Mesothelial cell of epicardium (in vitro differentiated cells): Measurements from ENCODE around the gene DBH. TPM values are rescaled to one million over a fixed set of nuclear protein-coding genes. Genes with fewer than 3 reads are reported as not detected.
A peak's percentile ranks its signal among the peaks of the same experiment; 100 is the strongest.

ENCODE experiments used
- DNase-seq, 2 experiments: peaks; one replicate each; pipeline ENCODE4 v3.0.0; 2021; ENCODE audit warnings: low spot score in 2 of 2; ENCODE audit not compliant: unreplicated experiment in 2 of 2
- H3K27ac Mint-ChIP-seq: 2 replicates; pipeline ENCODE4 v1.8.0; 2021; ENCODE audit warnings: mixed read lengths
- H3K27me3 Mint-ChIP-seq: 2 replicates; pipeline ENCODE4 v1.8.0; 2021; ENCODE audit warnings: low read depth, mixed read lengths
- H3K36me3 Mint-ChIP-seq: 2 replicates; pipeline ENCODE4 v1.8.0; 2021; ENCODE audit warnings: mixed read lengths
- H3K4me1 Mint-ChIP-seq: 2 replicates; pipeline ENCODE4 v1.8.0; 2021; ENCODE audit warnings: mixed read lengths
- H3K4me3 Mint-ChIP-seq: 2 replicates; pipeline ENCODE4 v1.8.0; 2021; ENCODE audit warnings: mild to moderate bottlenecking, moderate library complexity, mixed read lengths
- H3K9me3 Mint-ChIP-seq: 2 replicates; pipeline ENCODE4 v1.8.0; 2021; ENCODE audit warnings: mixed read lengths
- total RNA-seq: library from RNA; stranded (reverse); gene quantifications from 3 replicates; pipeline ENCODE4 v1.2.1, GENCODE V29; 2021
- TF ChIP-seq, protein P1 (sequence below): fragments of 200-600 bp; sonication (generic); IDR thresholded peaks from one replicate; pipeline ENCODE4 v1.5.0; 2021; ENCODE audit warnings: antibody characterized with exemption; ENCODE audit not compliant: unreplicated experiment

Gene DBH
- total RNA-seq, 1 donor from 2014 or later = not detected

GRCh38 chr9:133707763-133708245 lies 71.6 kb downstream of the DBH start:
- TF ChIP-seq, protein P1, sequence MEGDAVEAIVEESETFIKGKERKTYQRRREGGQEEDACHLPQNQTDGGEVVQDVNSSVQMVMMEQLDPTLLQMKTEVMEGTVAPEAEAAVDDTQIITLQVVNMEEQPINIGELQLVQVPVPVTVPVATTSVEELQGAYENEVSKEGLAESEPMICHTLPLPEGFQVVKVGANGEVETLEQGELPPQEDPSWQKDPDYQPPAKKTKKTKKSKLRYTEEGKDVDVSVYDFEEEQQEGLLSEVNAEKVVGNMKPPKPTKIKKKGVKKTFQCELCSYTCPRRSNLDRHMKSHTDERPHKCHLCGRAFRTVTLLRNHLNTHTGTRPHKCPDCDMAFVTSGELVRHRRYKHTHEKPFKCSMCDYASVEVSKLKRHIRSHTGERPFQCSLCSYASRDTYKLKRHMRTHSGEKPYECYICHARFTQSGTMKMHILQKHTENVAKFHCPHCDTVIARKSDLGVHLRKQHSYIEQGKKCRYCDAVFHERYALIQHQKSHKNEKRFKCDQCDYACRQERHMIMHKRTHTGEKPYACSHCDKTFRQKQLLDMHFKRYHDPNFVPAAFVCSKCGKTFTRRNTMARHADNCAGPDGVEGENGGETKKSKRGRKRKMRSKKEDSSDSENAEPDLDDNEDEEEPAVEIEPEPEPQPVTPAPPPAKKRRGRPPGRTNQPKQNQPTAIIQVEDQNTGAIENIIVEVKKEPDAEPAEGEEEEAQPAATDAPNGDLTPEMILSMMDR = no peak
- Mint-ChIP-seq H3K4me3 (no peak overlapping the region), H3K9me3 (no peaks in the 10 kb centered on the region), H3K4me1 (peaks cover 27% of the 10 kb centered on the region), H3K27me3 (no peaks in the 10 kb centered on the region), H3K36me3 (no peaks in the 10 kb centered on the region), H3K27ac (no peak overlapping the region)
- DNase-seq = peak in 1 of 2 experiments; percentile 12

DNA sequence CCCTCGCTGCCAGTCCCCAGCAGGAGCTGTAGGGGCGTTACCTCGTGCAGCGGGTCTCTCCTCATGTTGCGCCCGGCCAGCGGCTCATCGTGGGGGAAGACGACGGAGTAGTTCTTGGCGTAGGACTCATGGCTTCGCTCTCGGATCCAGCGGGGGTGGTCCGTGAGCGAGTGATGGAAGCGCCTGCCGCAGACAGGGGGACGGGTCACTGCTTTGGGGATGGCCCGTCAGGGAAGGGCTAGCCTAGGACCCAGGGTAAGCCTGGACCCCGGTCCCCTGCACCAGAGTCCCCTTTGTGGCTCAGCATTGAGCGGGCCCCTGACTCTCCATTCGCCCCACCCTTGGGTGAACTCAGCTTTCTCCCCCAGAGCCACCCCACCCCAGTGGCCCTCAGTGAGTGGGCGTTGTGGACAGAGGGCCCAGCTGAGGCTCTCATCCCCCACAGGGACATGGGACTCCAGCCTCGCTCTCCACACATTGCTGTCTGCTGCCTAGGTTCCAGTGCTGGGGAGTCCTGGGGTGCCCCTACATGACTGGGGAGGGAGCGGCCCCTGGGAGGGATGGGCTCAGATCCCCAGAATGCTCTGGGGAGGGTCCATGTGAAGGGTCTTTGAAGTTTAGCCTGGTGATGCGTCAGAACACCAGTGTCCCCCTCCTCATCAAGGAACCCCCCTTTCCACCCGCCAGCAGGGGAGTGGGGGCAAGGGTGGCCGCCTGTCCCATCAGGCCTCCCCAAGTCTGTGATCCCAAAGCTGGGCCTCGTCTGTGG lies 72.3 kb downstream of the DBH start:
- Mint-ChIP-seq H3K4me1 (peaks cover 31% of the 10 kb centered on the region), H3K4me3 (no peak overlapping the region), H3K36me3 (no peaks in the 10 kb centered on the region), H3K27me3 (no peaks in the 10 kb centered on the region), H3K27ac (no peak overlapping the region), H3K9me3 (no peaks in the 10 kb centered on the region)
- peak in 1 of 2 experiments; percentile 14 for DNase-seq
- TF ChIP-seq, protein P1 = no peak

Other genes with a start within 250 kb of the DBH start
- gene REXO4, start 218.4 kb upstream of the DBH start, total RNA-seq = 26.1 to 28.2 TPM (median 27.0 TPM) in 3 replicates
- gene ADAMTS13, start 214.0 kb upstream of the DBH start, total RNA-seq = 20.7 to 21.6 TPM (median 21.3 TPM) in 3 replicates
- gene CACFD1, start 176.4 kb upstream of the DBH start, total RNA-seq = 35.4 to 44.5 TPM (median 40.2 TPM) in 3 replicates
- gene SLC2A6, start 157.3 kb upstream of the DBH start, total RNA-seq = 8.2 to 9.0 TPM (median 8.2 TPM) in 3 replicates
- gene MYMK, start 111.4 kb upstream of the DBH start, total RNA-seq = not detected in 3 replicates
- 6.2 to 7.0 TPM (median 6.5 TPM) in 3 replicates for gene ADAMTSL2, start 101.7 kb upstream of the DBH start, total RNA-seq
- 0.22 to 0.72 TPM (median 0.72 TPM) in 3 replicates for gene FAM163B, start 27.0 kb upstream of the DBH start, total RNA-seq
- gene SARDH, start 102.0 kb downstream of the DBH start, total RNA-seq = 11.8 to 13.9 TPM (median 12.9 TPM) in 3 replicates